Hepatocyte (in vitro differentiated cells): ENCODE measurements around the gene CARD19. TPM values are rescaled to one million over a fixed set of nuclear protein-coding genes. Genes with fewer than 3 reads are reported as not detected.

Experiments
- DNase-seq: peaks from one replicate; pipeline ENCODE4 v3.0.0-alpha.2; 2016; ENCODE audit warnings: low spot score
- H2AFZ ChIP-seq: fragments of 200-600 bp; sonication (generic); 2 replicates; pipeline ENCODE4 v1.6.0; 2016; ENCODE audit warnings: antibody characterized with exemption, mild to moderate bottlenecking
- H3K27ac ChIP-seq: fragments of 200-600 bp; sonication (generic); 2 replicates; pipeline ENCODE4 v1.5.1; 2016; ENCODE audit warnings: mild to moderate bottlenecking
- H3K27me3 ChIP-seq: fragments of 200-600 bp; sonication (generic); 2 replicates; pipeline ENCODE4 v1.6.1; 2016
- H3K36me3 ChIP-seq: fragments of 200-600 bp; sonication (generic); replicated peaks from 2 replicates; pipeline ENCODE4 v1.5.1; 2016; ENCODE audit warnings: low read depth; ENCODE audit not compliant: insufficient read depth
- H3K4me1 ChIP-seq: fragments of 200-600 bp; sonication (generic); 2 replicates; pipeline ENCODE4 v1.5.1; 2016; ENCODE audit warnings: mild to moderate bottlenecking, moderate library complexity; ENCODE audit not compliant: insufficient read depth
- H3K4me2 ChIP-seq: fragments of 200-600 bp; sonication (generic); 2 replicates; pipeline ENCODE4 v1.6.0; 2016
- H3K4me3 ChIP-seq: fragments of 200-600 bp; sonication (generic); 2 replicates; pipeline ENCODE4 v1.5.1; 2016; ENCODE audit warnings: mild to moderate bottlenecking
- H3K79me2 ChIP-seq: fragments of 200-600 bp; sonication (generic); 2 replicates; pipeline ENCODE4 v1.6.0; 2017; ENCODE audit warnings: mild to moderate bottlenecking
- H3K9me2 ChIP-seq: fragments of 200-600 bp; sonication (generic); replicated peaks from 2 replicates; pipeline ENCODE4 v1.6.0; 2017; ENCODE audit warnings: mild to moderate bottlenecking; ENCODE audit not compliant: insufficient read depth
- H3K9me3 ChIP-seq: fragments of 200-600 bp; sonication (generic); 2 replicates; pipeline ENCODE4 v1.5.1; 2016; ENCODE audit warnings: low read depth, mild to moderate bottlenecking
- H4K20me1 ChIP-seq: fragments of 200-600 bp; sonication (generic); 2 replicates; pipeline ENCODE4 v1.6.0; 2016; ENCODE audit warnings: mild to moderate bottlenecking; ENCODE audit not compliant: insufficient read depth, poor library complexity, severe bottlenecking
- CTCF ChIP-seq: fragments of 200-600 bp; sonication (generic); IDR thresholded peaks from 2 replicates; pipeline ENCODE4 v1.5.1; 2016; ENCODE audit warnings: antibody characterized with exemption, mild to moderate bottlenecking; ENCODE audit not compliant: poor library complexity
- EZH2 ChIP-seq: fragments of 200-600 bp; sonication (generic); IDR thresholded peaks from 2 replicates; pipeline ENCODE4 v1.6.1; 2016; ENCODE audit warnings: antibody characterized with exemption, mild to moderate bottlenecking, borderline replicate concordance
- EZH2phosphoT487 ChIP-seq: fragments of 200-600 bp; sonication (generic); IDR thresholded peaks from one replicate; pipeline ENCODE4 v1.6.1; 2018; ENCODE audit warnings: antibody characterized with exemption, mild to moderate bottlenecking, low read depth, moderate library complexity; ENCODE audit not compliant: unreplicated experiment, severe bottlenecking
- WGBS: methylation state at CpG from one replicate; pipeline ENCODE4 v1.1.6; 2016; ENCODE audit warnings: low lambda C conversion rate; ENCODE audit errors: missing lambda C conversion rate; 5-methylcytosine and 5-hydroxymethylcytosine counted together
- polyA plus RNA-seq: library from polyadenylated mRNA; unstranded; fragments of >200 nt; fragmentation: Nextera tagmentation; extraction: Ambion mirVana; gene quantifications from 2 replicates; pipeline ENCODE4 v1.2.1, GENCODE V29; 2016
- total RNA-seq: library from RNA; depleted of rRNA; stranded (reverse); fragments of >200 nt; gene quantifications from 2 replicates; pipeline ENCODE4 v1.2.3, GENCODE V29; 2014

Gene CARD19
- total and polyA plus RNA-seq, 2 experiments from 2014 or later: 51.3 to 72.1 TPM

GRCh38 chr9:93076101-93076791 lies 19.8 kb upstream of the CARD19 start:
- Histone ChIP-seq H4K20me1 (no peaks in the 10 kb centered on the region), H3K4me2 (no peak overlapping the region), H3K4me1 (no peaks in the 10 kb centered on the region), H3K9me3 (no peaks in the 10 kb centered on the region), H3K27ac (no peak overlapping the region), H3K27me3 (no peaks in the 10 kb centered on the region), H3K36me3 (no peaks in the 10 kb centered on the region), H3K4me3 (no peak overlapping the region), H3K79me2 (no peaks in the 10 kb centered on the region), H3K9me2 (no peaks in the 10 kb centered on the region), H2AFZ (no peak overlapping the region)
- TF ChIP-seq CTCF: no peak
- no peak for TF ChIP-seq EZH2phosphoT487
- TF ChIP-seq EZH2: no peak
- 98% methylated on average over 12 of the region's 12 CpGs for WGBS
- DNase-seq: no peak

- Histone ChIP-seq H3K4me2 (no peak overlapping the region), H3K27ac (no peak overlapping the region), H2AFZ (no peak overlapping the region), H3K4me3 (no peak overlapping the region), H3K4me1 (no peaks in the 10 kb centered on the region), H3K36me3 (no peaks in the 10 kb centered on the region), H3K27me3 (no peaks in the 10 kb centered on the region), H3K9me2 (no peaks in the 10 kb centered on the region), H3K9me3 (no peaks in the 10 kb centered on the region), H4K20me1 (no peaks in the 10 kb centered on the region), H3K79me2 (no peaks in the 10 kb centered on the region)
- WGBS: 95% methylated on average over 2 of the region's 2 CpGs
- no peak for DNase-seq
- TF ChIP-seq EZH2 (no peak), CTCF (no peak), EZH2phosphoT487 (no peak)
Measured at GRCh38 chr9:93076792-93077128, 19.3 kb upstream of the CARD19 start.

GRCh38 chr9:93077367-93077766 lies 18.6 kb upstream of the CARD19 start:
- Histone ChIP-seq H3K4me2 (no peak overlapping the region), H3K36me3 (no peaks in the 10 kb centered on the region), H3K4me3 (no peak overlapping the region), H3K27me3 (no peaks in the 10 kb centered on the region), H2AFZ (no peak overlapping the region), H3K79me2 (no peaks in the 10 kb centered on the region), H4K20me1 (no peaks in the 10 kb centered on the region), H3K4me1 (no peaks in the 10 kb centered on the region), H3K27ac (no peak overlapping the region), H3K9me3 (no peaks in the 10 kb centered on the region), H3K9me2 (no peaks in the 10 kb centered on the region)
- DNase-seq: no peak
- no peak for TF ChIP-seq EZH2
- TF ChIP-seq CTCF: no peak
- TF ChIP-seq EZH2phosphoT487: no peak
- WGBS: 100% methylated on average over 1 of the region's 1 CpG

GRCh38 chr9:93077811-93078210 lies 18.2 kb upstream of the CARD19 start:
- Histone ChIP-seq H3K4me3 (no peak overlapping the region), H4K20me1 (no peaks in the 10 kb centered on the region), H3K4me2 (no peak overlapping the region), H3K36me3 (no peaks in the 10 kb centered on the region), H3K4me1 (no peaks in the 10 kb centered on the region), H3K79me2 (no peaks in the 10 kb centered on the region), H3K9me3 (no peaks in the 10 kb centered on the region), H3K9me2 (no peaks in the 10 kb centered on the region), H2AFZ (no peak overlapping the region), H3K27ac (no peak overlapping the region), H3K27me3 (no peaks in the 10 kb centered on the region)
- DNase-seq: no peak
- TF ChIP-seq CTCF (no peak), EZH2 (no peak), EZH2phosphoT487 (no peak)
- WGBS: 96% methylated on average over 16 of the region's 16 CpGs
